HL-60/S4 (cell line): Measurements from ENCODE around the gene PRMT1.

Experiments
- in situ Hi-C: fragments of 300-500 bp; cut with MboI; formaldehyde crosslinking; loops from 2 replicates; pipeline ENCODE4 v1.14.3; 2022; ENCODE audit warnings: low sequenced_read_pairs

The PRMT1 gene

DNA sequence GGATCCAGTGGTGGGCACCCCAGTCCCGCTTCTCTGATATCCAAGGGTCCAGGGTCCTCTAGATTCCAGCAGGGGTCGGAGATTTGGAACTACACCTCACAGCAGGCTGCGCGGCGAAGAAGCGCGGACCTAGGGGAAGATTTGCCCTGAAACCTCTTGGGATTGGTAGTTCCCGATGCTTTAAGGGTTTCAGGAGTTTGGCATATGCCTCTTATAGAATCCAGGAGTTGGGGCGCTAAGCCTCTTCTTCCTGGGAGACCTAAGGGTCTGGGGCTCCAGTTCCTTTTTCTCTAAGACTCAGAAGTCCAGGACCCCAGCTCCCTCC lies 11.0 kb upstream of the PRMT1 start:
- in situ Hi-C loops: no loop called here

GRCh38 chr19:49667473-49667872 lies 9.6 kb upstream of the PRMT1 start:
- in situ Hi-C loops: no loop called here

- in situ Hi-C loops: no loop called here
These were observed 7.6 kb upstream of the PRMT1 start for GRCh38 chr19:49669516-49669915.

DNA sequence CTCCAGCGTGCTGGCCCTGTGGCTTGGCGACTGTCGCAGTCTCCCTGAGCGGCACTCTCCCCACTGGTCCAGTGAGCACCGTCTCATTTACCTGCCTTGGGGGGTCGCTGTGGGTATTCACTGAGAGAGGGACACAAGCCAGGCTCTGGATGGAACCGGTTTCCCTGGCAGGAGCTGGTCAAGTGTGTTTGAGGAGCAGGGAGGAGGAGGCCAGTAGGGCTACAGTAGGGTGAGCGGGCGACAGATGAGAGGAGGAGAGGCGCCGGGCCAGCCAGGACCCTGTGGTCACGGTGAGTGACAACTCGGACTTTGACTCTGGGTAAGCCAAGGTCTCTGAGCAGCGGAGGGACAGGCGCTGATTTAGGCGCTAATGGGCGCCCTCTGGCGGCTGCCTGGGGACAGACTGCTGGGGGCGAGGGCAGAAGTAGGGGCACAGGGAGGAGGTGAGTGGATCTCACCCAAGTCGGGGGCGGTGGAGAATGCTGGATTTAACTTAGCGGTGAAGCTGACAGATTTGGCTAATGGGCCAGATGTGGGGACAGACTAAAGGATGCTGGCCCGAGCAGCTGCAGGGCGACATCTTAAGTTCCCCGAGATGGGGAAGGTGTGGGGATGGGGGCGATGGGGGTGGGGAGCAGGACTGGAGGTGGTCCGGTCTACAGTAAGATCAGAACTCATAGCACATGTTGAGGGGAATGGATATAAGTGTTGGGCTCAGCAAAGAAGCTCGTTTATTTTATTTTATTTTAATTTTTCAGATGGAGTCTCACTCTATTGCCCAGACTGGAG lies 4.7 kb upstream of the PRMT1 start:
- in situ Hi-C loops: no loop called here

DNA sequence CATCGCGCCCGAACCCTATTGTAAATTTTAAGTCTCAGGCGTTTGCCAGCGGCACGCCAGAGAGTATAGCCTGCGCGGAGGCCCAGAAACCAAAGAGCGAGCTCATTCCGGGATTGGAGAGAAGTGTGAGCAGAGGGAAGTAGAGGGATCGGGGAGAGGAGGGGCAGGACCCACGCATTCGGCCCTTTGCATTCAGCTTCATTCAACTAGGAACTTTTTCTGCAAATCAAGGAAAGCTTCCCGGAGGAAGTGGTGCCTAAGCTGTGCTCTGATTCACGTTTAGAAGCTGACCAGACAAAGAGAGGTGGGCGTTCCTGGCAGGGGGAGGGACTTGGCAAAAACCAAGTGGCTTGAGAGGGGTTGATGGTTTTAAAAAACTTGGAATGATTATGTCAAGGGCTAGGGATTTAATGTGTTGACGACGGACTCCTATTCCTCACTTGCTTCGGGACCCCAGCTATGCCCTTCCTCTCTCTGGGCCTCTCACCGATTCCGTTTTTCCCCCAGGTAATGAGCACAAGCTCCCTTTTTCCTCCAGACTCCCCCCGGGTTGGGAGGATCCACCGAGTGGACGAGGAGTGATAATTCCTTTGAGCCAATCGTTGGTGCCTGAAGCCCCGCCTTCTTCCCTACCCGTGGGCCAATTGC lies 811 bp upstream of the PRMT1 start:
- in situ Hi-C loops: no loop called here

- in situ Hi-C loops: no loop called here
These were observed 264 bp upstream of the PRMT1 start for GRCh38 chr19:49676784-49677230.

GRCh38 chr19:49677901-49678674 lies 1.0 kb downstream of the PRMT1 start:
- in situ Hi-C loops: no loop called here

DNA sequence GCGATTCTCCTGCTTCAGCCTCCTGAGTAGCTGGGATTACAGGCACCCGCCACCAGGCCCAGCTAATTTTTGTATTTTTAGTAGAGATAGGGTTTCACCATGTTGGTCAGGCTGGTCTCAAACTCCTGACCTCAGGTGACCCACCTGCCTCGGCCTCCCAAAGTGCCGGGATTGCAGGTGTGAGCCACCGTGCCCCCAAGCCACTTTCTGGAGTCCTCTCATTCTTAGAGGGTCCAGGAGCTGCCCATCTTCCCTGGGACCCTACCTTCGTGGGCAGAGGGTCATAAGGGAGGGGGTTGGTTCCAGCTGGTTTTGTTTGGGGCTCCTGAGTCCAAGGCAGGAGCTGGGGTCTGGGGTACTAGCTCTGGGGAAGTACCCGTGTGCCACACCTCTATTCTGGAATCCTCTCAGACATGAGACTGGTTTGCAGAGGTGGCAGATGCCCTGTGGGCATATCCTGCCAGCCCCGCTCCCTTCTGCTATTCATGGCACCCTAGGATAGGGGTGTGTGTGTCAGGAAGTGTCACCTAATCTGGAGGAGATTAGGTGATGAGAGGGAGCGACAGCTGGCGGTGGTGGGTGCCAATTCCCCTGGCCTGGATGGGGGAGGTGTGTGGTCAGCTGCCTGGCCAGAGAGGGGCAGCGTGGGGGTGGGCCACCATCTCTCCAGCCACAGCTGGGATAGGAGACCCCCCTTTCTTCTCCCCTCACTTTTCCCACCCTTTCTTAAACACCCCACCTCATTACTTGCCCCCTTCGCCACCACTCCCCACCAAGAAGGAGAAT lies 2.1 kb downstream of the PRMT1 start:
- in situ Hi-C loops: no loop called here

DNA sequence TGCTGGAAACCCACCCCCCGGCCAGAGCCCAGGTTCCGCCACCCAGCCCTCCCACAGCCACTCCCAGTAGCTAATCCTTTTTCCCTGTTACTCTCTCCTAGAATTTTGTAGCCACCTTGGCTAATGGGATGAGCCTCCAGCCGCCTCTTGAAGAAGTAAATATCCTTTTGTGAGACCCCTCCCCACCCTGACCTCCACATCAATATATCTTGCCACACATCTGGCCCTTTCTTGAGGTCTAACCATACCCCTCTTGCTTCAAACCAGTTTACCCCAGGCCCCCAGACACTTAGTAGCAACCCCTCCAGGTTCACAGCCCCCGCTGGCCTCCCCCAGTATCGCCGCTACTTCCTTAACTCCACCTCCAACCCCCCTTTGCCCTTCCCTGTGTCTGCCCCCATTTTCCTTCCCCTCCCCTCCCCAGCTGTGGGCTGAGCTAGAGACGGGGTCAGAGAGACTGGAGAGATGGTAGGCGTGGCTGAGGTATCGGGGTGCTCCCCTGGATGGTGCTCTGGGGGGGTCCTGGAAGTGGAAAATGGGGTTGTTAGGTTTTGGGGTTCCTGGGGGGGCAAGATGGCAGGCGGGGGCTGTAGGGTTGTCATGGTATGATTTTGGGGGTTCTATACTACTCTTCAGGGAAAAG lies 2.8 kb downstream of the PRMT1 start:
- in situ Hi-C loops: no loop called here

DNA sequence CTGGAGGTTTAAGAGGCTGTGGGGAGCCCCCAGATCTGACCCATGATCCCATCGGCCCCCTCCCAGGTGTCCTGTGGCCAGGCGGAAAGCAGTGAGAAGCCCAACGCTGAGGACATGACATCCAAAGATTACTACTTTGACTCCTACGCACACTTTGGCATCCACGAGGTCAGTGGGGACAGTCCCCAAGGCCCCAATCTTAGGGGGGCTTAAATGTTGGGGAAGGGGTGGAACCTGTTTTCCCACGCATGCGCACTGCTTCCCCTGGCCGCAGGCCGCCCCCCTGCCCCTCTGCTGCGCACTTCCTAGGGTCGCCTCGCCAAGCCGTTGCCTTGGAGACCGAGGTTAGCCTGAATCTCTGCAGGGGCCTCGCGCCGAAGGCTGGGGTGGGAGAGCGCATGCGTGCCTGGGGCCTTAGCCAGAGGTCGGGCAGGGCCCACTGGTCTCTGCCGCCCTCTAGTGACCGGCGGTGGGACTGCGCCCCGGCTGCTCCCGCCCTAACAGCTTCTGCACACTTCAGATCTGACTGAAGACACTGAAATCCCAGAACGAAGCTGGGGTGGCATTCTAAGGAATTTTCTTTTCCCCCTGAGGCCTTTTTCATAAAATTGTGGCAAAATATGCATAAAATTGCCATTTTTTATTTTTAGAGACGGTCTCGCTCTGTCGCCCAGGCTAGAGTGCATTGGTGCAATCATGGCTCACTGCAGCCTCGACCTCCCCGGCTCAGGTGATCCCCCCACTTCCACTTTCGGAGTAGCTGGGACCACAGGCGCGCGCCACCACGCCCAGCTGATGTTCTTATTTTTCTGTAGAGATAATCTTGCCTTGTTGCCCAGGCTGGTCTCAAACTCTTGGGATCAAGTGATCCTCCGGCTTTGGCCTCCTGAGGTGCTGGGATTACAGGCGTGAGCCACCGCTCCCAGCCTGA lies 3.6 kb downstream of the PRMT1 start:
- in situ Hi-C loops: no loop called here

- in situ Hi-C loops: no loop called here
These were observed 4.8 kb downstream of the PRMT1 start for GRCh38 chr19:49681830-49682229.

GRCh38 chr19:49682274-49682673 lies 5.2 kb downstream of the PRMT1 start:
- in situ Hi-C loops: no loop called here

- in situ Hi-C loops: no loop called here
These were observed 6.8 kb downstream of the PRMT1 start for GRCh38 chr19:49683814-49684250.

- in situ Hi-C loops: no loop called here
These were observed 7.3 kb downstream of the PRMT1 start for GRCh38 chr19:49684251-49684982.

DNA sequence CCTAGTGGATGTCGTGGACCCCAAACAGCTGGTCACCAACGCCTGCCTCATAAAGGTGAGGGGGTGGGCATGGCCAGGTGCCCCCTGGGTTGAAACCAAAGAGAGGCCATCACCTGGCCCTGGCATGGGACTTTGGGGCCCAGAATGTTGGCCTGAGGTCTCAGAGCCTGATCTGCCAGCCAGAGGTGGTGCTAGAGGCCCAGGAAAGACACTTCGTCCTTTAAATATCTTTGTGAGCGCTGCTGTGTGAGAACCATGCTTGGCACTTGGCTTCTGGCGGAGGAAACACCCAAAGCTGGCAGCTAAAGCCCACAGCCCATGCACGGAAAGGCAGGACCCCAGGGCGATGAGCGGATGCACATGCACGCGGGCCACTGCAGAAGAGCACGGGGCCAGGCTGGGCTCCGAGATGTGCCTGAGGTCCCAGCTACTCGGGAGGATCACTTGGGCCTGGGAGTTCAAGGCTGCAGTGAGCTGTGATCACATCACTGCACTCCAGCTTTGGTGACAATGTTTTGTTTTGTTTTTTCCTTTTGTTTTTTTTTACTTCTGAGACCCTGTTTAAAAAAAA lies 8.0 kb downstream of the PRMT1 start:
- in situ Hi-C loops: no loop called here

DNA sequence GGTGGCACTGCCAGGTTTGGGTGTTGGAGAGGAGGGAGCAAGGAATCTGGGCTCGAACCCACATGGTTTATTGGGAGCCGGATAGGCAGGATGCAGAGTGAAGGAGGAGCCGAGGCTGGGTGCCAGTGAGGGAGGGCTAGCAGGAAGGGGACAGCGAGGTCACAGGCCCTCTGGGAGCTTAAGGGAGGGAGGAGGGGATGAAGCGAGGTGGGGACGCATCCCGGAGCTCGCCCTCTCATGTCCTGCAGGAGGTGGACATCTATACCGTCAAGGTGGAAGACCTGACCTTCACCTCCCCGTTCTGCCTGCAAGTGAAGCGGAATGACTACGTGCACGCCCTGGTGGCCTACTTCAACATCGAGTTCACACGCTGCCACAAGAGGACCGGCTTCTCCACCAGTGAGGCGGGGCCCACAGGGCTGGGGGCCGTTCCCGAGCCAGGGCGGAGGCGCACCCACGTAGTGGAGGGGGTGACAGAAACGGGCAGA lies 8.8 kb downstream of the PRMT1 start:
- in situ Hi-C loops: no loop called here

- in situ Hi-C loops: no loop called here
These were observed 9.5 kb downstream of the PRMT1 start for GRCh38 chr19:49686503-49687088.

- in situ Hi-C loops: no loop called here
These were observed 10.1 kb downstream of the PRMT1 start for GRCh38 chr19:49687150-49687549.
